Effector CD4-positive, alpha-beta T cell (primary cell): Measurements from ENCODE around the gene PPA1.
"Not testable (repeated sequence)": the region's sequence is repeated elsewhere in the genome, so short reads cannot be mapped to it uniquely, and the experiment has no call there.

Source experiments
- DNase-seq: peaks from one replicate; pipeline ENCODE4 v3.0.0-alpha.2; 2020

PPA1 gene

DNA sequence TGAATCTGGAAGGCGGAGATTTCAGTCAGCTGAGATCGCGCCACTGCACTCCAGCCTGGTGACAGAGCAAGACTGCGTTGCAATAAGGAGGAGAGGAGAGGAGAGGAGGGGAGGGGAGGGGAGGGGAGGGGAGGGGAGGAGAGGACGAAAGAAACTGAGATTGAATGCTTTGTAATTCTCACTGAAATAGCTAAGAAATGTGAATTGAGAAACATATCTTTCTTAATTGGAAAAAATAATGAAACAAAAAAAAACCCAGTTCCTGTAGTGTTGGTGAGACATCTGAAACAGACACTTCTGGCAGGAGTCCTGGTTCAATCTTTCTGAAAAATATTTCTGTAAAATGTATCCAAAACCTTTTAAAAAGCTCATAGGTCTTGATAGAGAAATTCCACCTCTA lies 26.5 kb downstream of the PPA1 start:
- DNase-seq = no peak

DNA sequence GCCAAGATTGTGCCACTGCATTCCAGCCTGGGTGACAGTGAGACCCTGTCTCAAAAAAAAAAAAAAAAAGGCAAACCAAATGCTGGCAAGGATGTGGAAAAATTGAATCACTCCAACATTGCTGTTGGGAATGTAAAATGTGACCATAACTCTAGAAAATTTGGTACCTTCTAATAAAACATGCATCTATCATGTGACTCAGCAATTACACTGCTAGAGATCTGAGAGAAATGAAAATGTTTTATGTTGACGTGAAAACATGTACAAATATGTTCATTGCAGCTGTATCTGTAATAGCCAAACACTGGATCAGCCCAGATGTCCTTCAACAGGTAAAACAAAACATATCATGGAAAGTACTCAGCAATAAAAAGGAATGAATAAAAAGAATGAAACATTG lies 32.1 kb downstream of the PPA1 start:
- no peak for DNase-seq

DNA sequence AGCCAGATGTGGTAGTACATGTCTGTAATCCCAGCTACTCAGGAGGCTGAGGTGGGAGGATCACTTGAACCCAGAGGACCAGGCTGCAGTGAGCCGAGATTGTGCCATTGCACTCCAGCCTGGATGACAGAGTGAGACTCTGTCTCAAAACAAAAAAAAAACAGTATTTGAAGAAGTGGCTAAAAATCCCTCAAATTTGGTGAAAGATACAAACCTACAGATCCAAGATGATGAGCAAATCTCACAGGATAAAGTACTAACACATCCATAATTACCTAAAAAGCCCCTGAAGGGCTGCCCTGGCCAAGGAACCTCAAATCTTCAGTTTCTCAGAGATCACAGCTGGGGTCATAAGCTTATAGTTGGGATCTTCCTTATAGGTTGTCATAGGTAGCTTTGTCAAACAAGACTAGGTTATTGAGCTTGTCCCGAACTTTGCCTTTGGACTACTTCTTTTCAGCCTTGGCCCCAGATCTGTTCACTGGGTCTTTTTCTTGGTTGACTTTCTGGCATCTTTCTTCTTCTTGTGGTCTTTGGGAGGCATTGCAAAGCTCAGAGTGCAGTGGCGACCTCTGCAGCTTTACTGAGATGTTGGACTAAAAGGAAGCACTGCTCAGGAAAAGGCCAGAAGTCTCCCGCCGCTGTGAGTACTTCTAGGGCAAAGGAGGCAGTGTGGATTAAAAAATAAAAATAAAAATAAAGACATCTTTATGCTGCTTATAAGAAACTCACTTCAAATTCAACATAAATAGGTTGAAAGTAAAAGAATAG lies 34.3 kb downstream of the PPA1 start:
- DNase-seq = no peak

DNA sequence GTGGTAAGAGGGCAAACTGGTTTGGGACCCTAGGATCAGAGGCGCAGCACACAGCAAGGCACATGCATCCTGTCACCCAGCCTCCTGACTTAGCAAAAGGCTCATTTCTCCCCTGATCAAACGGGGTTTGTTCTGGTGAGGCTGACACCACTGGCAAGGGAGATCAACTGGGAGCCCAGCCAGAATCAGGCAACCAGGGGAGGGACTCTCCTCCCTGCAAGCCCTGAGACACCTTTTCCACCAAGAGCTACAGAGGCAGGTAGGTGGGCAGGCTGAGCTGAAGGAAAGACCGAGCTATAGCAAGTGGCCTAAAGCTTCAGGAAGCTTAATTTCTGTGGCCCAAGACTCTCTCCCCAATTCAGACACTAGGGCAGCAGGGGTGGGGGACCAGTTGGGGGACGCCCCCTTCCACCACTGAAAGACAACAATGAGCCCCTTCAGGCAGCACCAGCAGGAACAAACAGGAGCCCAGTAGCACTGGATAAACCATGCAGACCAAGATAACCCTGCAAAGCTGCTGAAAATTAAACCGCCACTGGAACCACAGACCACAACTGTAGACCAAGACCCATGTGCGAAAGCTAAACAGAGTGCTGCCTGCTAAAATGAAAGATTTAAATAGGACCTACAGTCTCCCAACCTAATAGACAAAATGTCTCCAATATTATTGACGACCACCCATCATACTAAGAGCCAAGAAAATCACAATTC lies 35.8 kb downstream of the PPA1 start:
- DNase-seq = no peak

DNA sequence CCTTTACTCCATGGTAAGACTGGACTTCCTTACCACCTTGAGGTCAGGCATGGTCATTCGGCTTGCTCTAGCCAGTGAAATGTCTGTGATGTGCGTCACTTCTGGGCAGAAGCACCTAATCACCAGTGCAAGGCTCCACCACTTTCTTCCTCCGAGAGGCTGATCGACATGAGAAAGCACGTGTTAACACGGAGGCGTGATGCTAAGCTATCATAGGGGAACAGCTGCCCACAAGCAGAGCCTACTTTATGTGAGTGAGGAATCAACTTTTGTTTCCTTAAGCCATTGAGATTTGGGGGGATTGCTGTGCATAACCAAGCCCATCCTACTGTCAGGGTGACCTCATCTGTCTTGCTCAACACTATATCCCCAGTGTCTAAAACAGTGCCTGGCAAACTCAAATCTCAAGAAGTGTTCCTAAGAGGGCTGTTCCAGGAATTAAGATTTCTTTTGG lies 39.8 kb downstream of the PPA1 start:
- DNase-seq = no peak

DNA sequence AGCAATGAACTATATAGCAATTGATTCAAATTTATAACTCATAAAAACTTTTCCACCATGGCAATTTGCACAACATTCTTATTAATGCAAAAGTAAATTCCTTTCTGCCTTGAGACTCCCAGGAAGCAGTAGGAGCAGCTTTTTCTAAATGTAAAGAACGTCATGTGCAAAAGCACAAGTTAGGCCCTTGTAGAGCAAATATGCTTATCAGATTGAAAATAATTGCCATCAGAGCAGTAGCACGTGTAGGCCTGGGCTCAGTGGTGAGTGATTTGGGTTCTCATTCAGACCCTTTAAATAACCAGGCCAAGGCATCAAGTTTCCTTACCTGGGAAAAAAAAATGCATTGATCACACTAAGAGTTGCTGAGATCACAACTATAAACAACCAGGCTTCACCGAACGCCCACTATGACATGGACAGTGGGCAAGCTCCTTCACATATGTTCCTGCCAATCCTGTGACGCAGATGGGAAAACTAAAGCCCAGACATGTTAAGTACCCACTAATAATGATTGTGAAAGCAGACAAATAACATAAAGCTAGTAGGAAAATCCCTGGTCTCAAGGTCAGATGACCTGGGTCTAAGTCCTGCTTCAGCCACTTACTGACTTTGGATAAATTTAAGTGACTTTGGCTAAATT lies 40.8 kb downstream of the PPA1 start:
- no peak for DNase-seq

DNA sequence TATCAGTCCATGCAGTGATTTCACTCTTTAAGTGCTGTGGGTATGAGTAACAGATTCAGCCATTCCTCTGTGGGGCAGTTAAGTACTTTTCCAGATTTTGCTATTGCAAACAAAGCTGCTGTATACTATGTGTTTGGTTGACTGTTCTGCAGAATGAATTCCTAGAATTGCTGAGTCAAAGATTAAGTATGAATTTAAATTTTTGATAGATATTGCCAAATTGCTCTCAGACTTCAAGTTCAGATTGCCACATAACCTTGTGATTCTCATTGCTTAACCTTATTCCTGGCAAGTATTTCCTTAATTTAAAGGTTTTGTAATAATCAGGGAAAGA lies 41.3 kb downstream of the PPA1 start:
- no peak for DNase-seq

DNA sequence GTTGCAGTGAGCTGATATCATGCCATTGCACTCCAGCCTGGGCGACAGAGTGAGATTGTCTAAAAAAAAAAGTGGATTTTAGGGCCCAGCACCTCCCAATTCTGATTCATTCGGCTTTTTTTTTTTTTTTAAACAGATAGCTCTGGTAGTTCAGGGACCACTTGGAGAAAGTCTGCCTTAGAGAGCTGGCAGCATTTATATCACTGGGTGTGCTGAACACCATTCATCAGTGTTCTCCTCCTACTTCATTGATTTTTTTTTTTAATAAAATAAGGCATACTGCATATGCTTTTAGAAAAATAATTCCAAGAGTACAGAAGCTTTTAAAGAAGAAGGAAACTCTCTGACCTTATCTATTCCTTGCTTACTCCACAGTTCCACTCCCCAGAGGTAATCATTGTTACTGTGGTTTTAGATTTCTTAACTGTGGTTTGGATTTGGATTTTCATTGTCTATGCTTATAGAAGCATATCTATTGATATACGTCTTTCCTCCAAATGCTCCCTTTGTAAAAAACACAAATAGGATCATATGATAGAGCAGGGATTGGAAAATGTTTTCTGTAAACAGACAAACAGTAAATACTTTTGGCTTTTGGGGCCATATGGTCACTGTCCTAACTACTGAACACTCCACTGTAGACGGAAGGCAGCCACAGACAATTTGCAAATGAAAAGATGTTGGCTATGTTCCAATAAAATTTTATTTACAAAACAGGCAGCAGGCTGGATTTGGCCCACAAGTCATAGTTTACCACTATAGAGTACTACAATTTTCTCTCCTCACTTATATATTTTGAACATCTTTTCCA lies 41.9 kb downstream of the PPA1 start:
- no peak for DNase-seq

DNA sequence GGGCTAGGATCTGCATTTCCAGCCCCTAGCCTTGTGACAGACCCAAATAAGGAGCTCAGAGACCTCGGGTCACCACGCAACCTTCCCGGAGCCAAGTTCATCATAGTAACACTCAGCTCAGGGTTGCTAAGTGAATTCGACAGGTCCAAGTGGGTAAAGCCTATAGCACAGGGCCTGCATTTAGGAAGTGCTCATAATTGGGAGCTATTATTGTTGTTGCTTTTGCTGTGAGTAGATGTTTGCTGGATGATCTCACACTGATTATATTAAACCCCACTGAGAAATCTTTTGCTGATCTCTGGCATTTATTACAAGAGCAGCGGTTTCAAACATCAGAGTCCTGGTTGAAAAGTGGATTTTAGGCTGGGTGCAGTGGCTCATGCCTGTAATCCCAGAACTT lies 42.6 kb downstream of the PPA1 start:
- DNase-seq = no peak

DNA sequence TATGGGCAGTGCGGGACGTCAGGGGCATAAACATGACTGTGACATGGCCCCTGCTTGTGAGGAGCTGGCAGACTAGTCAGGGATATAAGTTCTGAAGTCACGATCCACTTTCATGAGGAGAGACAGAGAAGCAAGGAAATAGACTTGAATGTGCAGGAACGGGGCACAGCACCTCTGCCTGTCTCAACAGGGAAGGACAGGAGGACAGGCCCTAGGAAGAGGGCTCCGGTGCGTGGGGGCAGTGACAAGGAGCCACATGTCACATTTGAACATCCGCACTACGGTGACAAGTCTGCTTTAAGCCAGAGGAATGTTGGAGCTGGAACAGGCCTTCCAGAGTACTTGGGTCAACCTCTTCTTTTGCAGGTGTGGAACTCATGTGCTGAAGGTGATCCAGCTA lies 43.1 kb downstream of the PPA1 start:
- DNase-seq = no peak

DNA sequence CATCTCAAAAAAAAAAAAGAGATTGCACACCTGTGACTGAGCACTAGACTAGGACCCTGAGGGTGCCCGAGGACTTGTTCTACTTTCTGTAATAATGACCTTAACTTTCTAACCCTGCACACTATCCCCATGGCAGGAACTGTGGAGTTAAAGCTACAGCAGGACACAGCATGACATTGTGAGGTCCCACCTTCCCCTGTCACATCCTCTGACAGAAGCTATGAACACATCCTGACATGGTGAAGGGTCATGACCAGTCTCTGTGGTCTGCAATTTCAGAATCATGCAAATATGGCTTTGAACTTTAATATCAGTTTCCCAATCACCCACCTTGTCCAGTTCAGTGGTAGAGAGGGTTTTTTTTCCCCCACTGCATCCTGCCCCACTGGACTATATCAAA lies 44.5 kb downstream of the PPA1 start:
- DNase-seq = no peak

DNA sequence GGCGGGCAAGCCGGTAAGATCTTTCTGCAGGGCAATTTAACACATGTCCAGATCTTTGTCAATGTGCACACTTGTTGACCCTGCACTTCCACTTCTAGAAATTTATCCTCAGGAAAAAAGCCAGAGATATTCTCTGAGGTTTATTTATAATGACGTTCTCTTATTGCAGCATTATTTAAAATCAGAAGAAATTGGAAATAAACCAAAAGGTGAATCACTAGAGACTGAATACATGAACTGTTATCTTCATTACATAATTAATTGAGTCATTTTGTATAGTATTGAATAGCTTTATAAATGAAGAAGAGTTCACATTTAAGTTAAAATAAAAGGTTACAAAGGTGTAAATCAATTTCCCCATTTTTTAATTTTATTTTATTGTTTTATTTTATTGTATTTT lies 46.7 kb downstream of the PPA1 start:
- DNase-seq = no peak

DNA sequence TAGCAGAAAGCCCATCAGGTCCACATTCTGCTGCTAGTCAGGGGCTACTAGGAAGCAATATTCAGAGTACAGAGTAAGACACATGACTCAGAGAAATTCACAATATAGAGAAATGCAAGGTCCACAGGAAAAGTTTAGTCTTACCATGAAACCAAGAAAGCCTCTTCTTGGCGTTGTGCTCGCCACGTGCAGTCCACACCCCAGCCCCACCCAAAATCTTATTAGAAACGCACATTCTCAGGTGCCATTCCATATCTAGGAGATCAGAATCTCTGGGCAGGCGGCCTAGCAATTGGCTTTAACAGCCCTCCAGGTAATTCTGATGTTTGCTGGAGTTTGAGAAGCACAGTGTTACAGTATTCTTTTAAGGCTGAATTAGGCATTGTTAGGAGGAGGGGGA lies 47.1 kb downstream of the PPA1 start:
- DNase-seq = no peak

DNA sequence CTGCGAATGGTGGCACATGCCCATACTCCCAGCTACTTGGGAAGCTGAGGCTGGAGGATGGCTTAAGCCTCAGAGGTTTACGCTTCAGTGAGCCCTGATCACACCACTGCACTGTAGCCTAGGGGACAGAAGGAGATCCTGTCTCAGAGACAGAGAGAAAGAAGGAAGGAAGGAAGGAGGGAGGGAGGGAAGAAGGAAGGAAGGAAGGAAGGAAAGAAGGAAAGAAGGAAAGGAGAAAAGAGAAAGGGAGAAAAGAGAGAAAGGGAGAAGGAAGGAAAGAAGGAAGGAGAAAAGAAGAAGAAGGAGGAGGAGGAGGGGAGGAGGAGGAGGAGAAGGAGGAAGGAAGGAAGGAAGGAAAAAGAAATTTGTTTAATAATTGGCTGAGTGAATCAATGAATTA lies 49.9 kb downstream of the PPA1 start:
- DNase-seq = no peak

DNA sequence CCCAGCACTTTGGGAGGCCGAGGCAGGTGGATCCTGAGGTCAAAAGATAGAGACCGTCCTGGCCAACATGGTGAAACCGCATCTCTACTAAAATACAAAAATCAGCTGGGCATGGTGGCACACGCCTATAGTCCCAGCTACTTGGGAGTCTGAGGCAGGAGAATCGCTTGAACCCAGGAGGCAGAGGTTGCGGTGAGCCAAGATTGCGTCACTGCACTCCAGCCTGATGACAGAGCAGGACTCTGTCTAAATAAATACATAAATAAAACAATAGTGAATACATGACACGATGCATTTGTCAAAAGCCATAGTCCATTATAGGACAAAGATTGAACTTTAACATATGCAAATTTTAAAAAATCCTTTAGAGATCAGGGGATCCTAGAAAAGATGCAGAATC lies 54.0 kb downstream of the PPA1 start:
- DNase-seq = not testable (repeated sequence)

DNA sequence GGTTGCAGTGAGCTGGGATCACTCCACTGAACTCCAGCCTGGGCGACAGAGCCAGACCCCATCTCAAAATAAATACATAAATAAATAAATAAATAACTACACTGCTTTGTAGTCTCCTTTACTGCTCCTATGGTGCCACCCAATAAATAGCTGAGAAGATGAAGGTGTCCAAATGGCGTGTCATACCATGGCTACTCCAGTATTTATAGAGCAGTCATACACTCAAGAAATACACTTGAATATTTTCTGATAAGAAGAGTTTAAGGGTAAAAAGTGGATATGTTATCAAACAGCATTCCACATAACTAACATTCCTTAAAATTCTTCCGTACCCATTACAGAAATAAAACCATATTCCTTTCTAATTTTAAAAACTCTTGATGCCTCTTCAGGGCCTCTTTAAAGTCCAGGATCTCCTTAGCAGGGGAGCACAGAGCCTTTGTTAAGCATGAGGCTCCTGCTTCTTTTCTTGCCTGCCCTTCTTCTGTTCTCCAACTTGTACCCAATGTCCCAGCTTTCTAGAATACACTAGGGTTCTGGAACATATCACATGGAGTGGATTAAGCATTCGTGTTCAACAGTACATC lies 55.0 kb downstream of the PPA1 start:
- DNase-seq = no peak

DNA sequence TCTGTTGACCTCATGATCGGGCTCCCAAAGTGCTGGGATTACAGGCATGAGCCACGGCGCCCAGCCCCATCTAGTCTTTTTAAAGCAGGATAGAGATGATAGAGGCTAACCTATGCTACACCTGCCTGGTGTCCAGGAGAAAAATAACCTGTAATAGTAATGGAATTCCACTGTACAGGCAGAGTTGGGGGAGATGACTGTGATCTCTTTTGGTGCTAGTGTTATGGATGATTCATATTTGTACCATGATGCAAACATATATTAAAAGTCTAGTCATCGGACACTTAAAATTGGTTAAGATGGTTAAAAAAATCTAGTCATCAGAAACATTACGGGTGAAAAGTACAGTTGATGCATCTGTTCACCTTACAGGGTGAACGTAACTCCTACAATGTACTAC lies 56.8 kb downstream of the PPA1 start:
- DNase-seq = no peak

DNA sequence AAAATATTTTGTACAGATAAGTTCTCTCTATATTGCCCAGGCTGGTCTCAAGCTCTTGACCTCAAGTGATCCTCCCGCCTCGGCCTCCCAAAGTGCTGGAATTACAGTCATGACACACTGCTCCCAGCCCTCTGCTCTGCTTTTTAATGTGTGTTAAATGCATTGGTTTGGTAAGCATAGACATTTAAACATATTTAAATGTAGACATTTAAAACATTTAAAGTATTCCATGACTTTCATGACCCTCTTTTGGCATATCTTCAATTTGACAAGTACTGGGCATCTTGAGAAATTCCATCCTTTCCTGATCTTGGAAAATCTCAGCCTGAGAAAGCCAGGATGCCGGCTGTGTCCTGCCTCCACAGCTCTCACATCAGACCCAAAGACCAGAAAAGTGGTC lies 57.7 kb downstream of the PPA1 start:
- DNase-seq = no peak

DNA sequence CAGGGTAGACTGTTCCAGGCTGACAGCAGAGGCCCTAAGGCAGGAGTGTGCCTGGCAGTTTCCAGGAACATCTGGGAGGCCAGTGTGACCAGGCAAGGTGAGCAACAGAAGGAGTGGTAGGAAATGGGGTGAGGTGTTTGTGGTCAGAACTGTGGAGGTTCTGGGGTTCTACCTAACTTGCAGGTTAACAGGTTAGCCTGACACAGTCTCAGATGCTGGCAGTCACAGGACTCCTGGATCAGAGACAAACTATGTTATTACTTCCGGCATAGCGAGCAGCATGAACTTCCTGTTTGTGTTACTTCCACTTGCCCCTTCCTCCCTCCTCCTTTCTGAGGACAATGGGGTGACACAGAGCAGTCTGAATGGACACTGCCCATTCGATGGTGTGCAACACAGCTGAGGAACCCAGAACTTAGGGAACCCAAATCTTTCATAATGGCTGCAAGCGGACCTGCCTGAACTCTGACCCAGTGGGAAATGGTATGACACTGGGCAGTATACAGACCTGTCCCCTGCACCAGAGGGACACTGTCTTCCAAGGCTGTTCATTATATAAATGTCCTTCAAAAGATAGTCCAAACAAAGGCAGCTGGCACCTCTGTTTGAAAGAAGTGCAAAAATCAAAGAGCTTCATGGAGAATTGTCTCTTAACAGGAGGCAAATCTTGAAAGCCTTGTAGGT lies 59.0 kb downstream of the PPA1 start:
- DNase-seq = peak; percentile 11

DNA sequence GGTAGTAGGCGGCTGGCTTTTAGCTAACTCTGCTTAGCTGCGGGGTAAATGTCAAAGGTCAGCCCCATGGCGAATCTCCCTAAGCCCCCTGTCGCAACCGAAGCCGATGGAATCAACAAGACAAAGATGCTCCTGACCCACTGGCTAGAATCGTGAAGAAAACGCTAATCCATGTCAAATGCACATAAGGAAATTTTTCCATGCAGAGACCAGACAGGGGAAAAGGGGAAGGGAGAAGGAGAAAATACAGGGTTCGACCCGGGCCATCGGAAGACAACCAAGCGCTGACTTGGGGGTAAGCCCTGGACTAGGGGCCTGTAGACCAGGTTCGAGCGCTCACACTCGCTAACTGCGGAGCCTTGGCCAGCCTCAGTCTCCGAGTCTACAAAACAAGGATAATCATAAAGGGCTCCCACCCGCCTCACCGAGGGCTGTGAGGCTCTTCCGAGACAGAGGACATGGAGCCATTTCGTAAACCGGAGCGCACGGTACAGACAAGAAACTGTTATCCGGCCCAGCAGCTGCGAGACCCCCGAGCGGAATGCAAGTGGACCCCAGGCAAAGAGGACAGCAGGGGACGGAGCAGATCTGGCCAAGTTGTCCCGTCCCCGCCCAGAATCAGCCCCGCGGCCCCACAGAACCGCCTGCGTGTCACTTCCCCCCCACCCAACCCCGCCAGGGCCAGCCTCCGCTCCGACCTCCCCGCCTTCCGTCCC lies 63.4 kb downstream of the PPA1 start:
- DNase-seq = no peak

DNA sequence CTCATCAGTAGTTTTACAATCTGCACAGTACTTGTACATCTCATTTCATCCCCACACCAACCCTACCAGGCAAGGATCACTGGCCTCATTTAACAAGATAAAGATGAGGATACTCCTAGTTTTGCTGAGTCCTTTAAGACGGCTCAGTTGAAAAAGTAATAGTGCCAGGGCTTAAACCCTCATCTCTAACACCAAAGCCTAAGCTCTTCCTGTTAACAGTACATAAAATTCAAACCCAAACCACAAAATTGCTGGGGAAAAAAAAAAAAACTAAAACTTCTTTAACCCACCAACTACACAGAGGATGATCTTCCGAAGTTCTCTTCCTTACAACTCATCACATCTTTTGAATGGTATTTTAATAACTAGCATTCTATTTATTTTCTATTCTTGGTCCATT lies 64.2 kb downstream of the PPA1 start:
- DNase-seq = no peak

DNA sequence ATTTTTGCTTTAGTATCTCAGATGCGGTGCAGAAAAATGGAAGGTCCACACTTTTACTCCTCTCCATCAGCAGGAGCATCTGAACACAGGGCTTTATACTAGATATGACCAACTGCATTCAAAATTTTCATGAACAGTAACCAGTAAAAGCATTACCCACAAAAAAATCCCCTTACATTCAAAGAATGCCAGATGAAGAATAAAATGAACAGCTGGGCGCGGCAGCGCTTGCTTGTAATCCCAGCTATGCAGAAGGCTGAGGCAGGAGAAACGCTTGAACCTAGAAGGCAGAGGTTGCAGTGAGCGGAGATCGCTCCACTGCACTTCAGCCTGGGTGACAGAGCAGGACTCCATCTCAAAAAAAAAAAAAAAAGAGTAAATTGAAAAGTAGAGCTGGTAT lies 66.0 kb downstream of the PPA1 start:
- DNase-seq = no peak
